Measurements from ENCODE around the gene XRCC4. TPM values are rescaled to one million over a fixed set of nuclear protein-coding genes. Genes with fewer than 3 reads are reported as not detected.

The XRCC4 gene
- total and polyA plus RNA-seq, 7 donors = 4.6 to 11.3 (median 7.6) TPM

GRCh38 chr5:83400241-83400640 lies 322.9 kb downstream of the XRCC4 start:
- Histone ChIP-seq H3K4me1 (no peaks in the 10 kb centered on the region), H3K9me3 (no peaks in the 10 kb centered on the region), H3K27ac (no peak overlapping the region), H3K27me3 (no peaks in the 10 kb centered on the region), H3K36me3 (no peaks in the 10 kb centered on the region), H3K4me3 (no peak overlapping the region)
- WGBS, 2 donors = 91% methylated on average over 4 of the region's 4 CpGs
- no peak for TF ChIP-seq POLR2A (IDR thresholded peaks at IDR 0.05)
- TF ChIP-seq EP300 (IDR thresholded peaks at IDR 0.05) = no peak
- TF ChIP-seq CTCF (IDR thresholded peaks at IDR 0.05) = no peak
- no peak for TF ChIP-seq POLR2AphosphoS5 (IDR thresholded peaks at IDR 0.05)
- intact Hi-C loops (cut with DNase I) = no loop called here
- DNase-seq = no peak

GRCh38 chr5:83400701-83401100 lies 323.4 kb downstream of the XRCC4 start:
- intact Hi-C loops (cut with DNase I) = no loop called here

GRCh38 chr5:83401122-83401731 lies 323.9 kb downstream of the XRCC4 start:
- Histone ChIP-seq H3K4me3 (no peak overlapping the region), H3K27me3 (no peaks in the 10 kb centered on the region), H3K4me1 (no peaks in the 10 kb centered on the region), H3K9me3 (no peaks in the 10 kb centered on the region), H3K36me3 (no peaks in the 10 kb centered on the region), H3K27ac (no peak overlapping the region)
- DNase-seq = no peak
- intact Hi-C loops (cut with DNase I) = no loop called here
- no peak for TF ChIP-seq POLR2AphosphoS5 (IDR thresholded peaks at IDR 0.05)
- TF ChIP-seq POLR2A (IDR thresholded peaks at IDR 0.05) = no peak
- TF ChIP-seq CTCF (IDR thresholded peaks at IDR 0.05) = no peak
- TF ChIP-seq EP300 (IDR thresholded peaks at IDR 0.05) = no peak
- WGBS, 2 donors = 28 to 41% methylated on average over 3 of the region's 3 CpGs

More at GRCh38 chr5:83400701-83401100, 323.4 kb downstream of the XRCC4 start:
- no peak overlapping the region for H3K4me3 ChIP-seq
- no peaks in the 10 kb centered on the region for H3K9me3 ChIP-seq
- TF ChIP-seq POLR2AphosphoS5 (IDR thresholded peaks at IDR 0.05) (no peak), CTCF (IDR thresholded peaks at IDR 0.05) (no peak), POLR2A (IDR thresholded peaks at IDR 0.05) (no peak), EP300 (IDR thresholded peaks at IDR 0.05) (no peak)
- no peaks in the 10 kb centered on the region for H3K27me3 ChIP-seq
- no peaks in the 10 kb centered on the region for H3K4me1 ChIP-seq
- WGBS, 2 donors = 88 to 92% methylated on average over 3 of the region's 3 CpGs
- no peak for DNase-seq
- no peak overlapping the region for H3K27ac ChIP-seq
- H3K36me3 ChIP-seq = no peaks in the 10 kb centered on the region

- intact Hi-C loops (cut with DNase I) = no loop called here
- TF ChIP-seq EP300 (IDR thresholded peaks at IDR 0.05) = no peak
- TF ChIP-seq POLR2AphosphoS5 (IDR thresholded peaks at IDR 0.05) = no peak
Measured at GRCh38 chr5:83401775-83402174, 324.4 kb downstream of the XRCC4 start.

More at GRCh38 chr5:83401775-83402174, 324.4 kb downstream of the XRCC4 start:
- no peaks in the 10 kb centered on the region for H3K27me3 ChIP-seq
- no peak overlapping the region for H3K4me3 ChIP-seq
- no peak overlapping the region for H3K27ac ChIP-seq
- no peaks in the 10 kb centered on the region for H3K4me1 ChIP-seq
- H3K9me3 ChIP-seq = no peaks in the 10 kb centered on the region
- no peak for DNase-seq
- no peaks in the 10 kb centered on the region for H3K36me3 ChIP-seq

Small RNA genes within 50 kb of the gene (small RNA-seq; reads per million reads assigned to genes)
- 0 to 0.32 (median 0) reads per million in 3 donors for gene SCARNA18

Other genes starting within 250 kb of the XRCC4 start
- 10 to 100 TPM; 21.9 to 30.3 (median 22.8) TPM for gene TMEM167A, start 153 bp upstream of the XRCC4 start, total RNA-seq
- gene TMEM167A, start 153 bp upstream of the XRCC4 start, polyA plus RNA-seq = 10 to 100 TPM; 30.6 to 61.3 (median 34.8) TPM

All from sigmoid colon (tissue), 7 donors.